MCF 10A (cell line): ENCODE measurements around the gene NUP153. TPM values are rescaled to one million over a fixed set of nuclear protein-coding genes. Genes with fewer than 3 reads are reported as not detected.

Experiments
- BruUV-seq: library from RNA; stranded (reverse); fragments of 400-500 nt; replicated peaks from 2 replicates; lab custom pipeline; 2021; lab: Mats Ljungman, UMichigan
- CTCF ChIA-PET: fragments of 300-600 bp; sonication (Branson Sonifier 250); formaldehyde crosslinking; extraction: SDS; loops from one replicate; lab custom pipeline; 2021; ENCODE audit warnings: antibody characterized with exemption, inconsistent platforms; lab: Yijun Ruan, JAX
- POLR2A ChIA-PET: fragments of 300-600, 350-650 bp; sonication (Branson Sonifier 250); formaldehyde crosslinking; extraction: SDS; loops from one replicate; lab custom pipeline; 2020; ENCODE audit warnings: antibody characterized with exemption, inconsistent platforms; lab: Yijun Ruan, JAX
- DNase-seq: peaks from one replicate; pipeline ENCODE4 v3.0.0-alpha.2; 2018; ENCODE audit not compliant: unreplicated experiment
- H3K27ac Mint-ChIP-seq: one replicate; pipeline ENCODE4 v1.8.0; 2022; ENCODE audit warnings: mild to moderate bottlenecking, low read depth, mixed read lengths; ENCODE audit not compliant: unreplicated experiment
- H3K27me3 Mint-ChIP-seq: one replicate; pipeline ENCODE4 v1.8.0; 2022; ENCODE audit warnings: mixed read lengths; ENCODE audit not compliant: insufficient read depth, unreplicated experiment
- H3K36me3 Mint-ChIP-seq: one replicate; pipeline ENCODE4 v1.8.0; 2022; ENCODE audit warnings: mild to moderate bottlenecking, moderate library complexity, mixed read lengths; ENCODE audit not compliant: insufficient read depth, unreplicated experiment
- H3K4me1 Mint-ChIP-seq: one replicate; pipeline ENCODE4 v1.8.0; 2022; ENCODE audit warnings: mixed read lengths; ENCODE audit not compliant: insufficient read depth, unreplicated experiment
- H3K4me3 Mint-ChIP-seq: one replicate; pipeline ENCODE4 v1.8.0; 2022; ENCODE audit warnings: mild to moderate bottlenecking, moderate library complexity, mixed read lengths; ENCODE audit not compliant: unreplicated experiment
- H3K9me3 Mint-ChIP-seq: one replicate; pipeline ENCODE4 v1.8.0; 2022; ENCODE audit warnings: mixed read lengths; ENCODE audit not compliant: unreplicated experiment
- intact Hi-C: fragments of 100-400 bp; cut with micrococcal nuclease; formaldehyde crosslinking; loops from 2 replicates; pipeline ENCODE4 v1.14.1; 2022
- total RNA-seq: library from RNA; stranded (reverse); gene quantifications from 2 replicates; pipeline ENCODE4 v1.2.3, GENCODE V29; 2022
- TF ChIP-seq, protein P1 (sequence below): fragments of 200-600 bp; IDR thresholded peaks from one replicate; pipeline ENCODE4 v1.8.0; 2022; ENCODE audit warnings: antibody characterized with exemption, mild to moderate bottlenecking; ENCODE audit not compliant: unreplicated experiment

Gene NUP153
- total RNA-seq, 1 experiment from 2014 or later = 36.5 TPM

DNA sequence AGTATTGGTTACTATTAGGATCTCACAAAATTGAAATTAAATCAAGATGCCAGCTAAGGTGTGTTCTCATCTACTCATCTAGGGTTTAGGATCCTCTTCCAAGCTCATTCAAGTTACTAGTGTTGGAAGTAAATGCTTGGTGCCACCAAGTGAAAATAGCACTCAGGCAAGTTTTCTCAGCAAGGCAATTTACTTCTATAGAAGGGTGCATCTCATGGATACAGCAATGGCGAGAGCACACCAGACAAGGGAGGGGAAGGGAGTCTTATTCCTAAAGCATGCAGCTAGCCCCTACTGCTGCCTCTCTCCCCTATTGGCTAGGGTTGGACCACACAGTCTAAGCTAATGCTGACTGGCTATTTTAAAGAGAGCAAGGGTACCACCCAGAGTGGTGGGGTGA lies 129.7 kb downstream of the NUP153 start:
- no TSS peak for BruUV-seq
- H3K27ac Mint-ChIP-seq = no peak overlapping the region
- H3K36me3 Mint-ChIP-seq = peaks cover 6% of the 10 kb centered on the region
- peaks cover 13% of the 10 kb centered on the region for H3K9me3 Mint-ChIP-seq
- TF ChIP-seq, protein P1, sequence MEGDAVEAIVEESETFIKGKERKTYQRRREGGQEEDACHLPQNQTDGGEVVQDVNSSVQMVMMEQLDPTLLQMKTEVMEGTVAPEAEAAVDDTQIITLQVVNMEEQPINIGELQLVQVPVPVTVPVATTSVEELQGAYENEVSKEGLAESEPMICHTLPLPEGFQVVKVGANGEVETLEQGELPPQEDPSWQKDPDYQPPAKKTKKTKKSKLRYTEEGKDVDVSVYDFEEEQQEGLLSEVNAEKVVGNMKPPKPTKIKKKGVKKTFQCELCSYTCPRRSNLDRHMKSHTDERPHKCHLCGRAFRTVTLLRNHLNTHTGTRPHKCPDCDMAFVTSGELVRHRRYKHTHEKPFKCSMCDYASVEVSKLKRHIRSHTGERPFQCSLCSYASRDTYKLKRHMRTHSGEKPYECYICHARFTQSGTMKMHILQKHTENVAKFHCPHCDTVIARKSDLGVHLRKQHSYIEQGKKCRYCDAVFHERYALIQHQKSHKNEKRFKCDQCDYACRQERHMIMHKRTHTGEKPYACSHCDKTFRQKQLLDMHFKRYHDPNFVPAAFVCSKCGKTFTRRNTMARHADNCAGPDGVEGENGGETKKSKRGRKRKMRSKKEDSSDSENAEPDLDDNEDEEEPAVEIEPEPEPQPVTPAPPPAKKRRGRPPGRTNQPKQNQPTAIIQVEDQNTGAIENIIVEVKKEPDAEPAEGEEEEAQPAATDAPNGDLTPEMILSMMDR = no peak
- POLR2A ChIA-PET = no interaction called here
- DNase-seq = no peak
- intact Hi-C loops = loop anchor here (10.0 kb wide), 1 partner anchor 182 kb away; the partner anchor contains the start of gene CAP2
- no peak overlapping the region for H3K4me3 Mint-ChIP-seq
- CTCF ChIA-PET = no interaction called here
- H3K27me3 Mint-ChIP-seq = no peaks in the 10 kb centered on the region
- H3K4me1 Mint-ChIP-seq = peaks cover 6% of the 10 kb centered on the region

GRCh38 chr6:17574866-17575560 lies 131.7 kb downstream of the NUP153 start:
- DNase-seq = peak; percentile 85
- Mint-ChIP-seq H3K27me3 (no peaks in the 10 kb centered on the region), H3K4me1 (peaks cover 6% of the 10 kb centered on the region), H3K4me3 (no peak overlapping the region), H3K27ac (peak overlapping the region; percentile 31), H3K9me3 (peaks cover 13% of the 10 kb centered on the region), H3K36me3 (peaks cover 6% of the 10 kb centered on the region)
- POLR2A ChIA-PET = interaction anchor here (0.6 to 1.0 kb wide), 2 partner anchors 25 to 182 kb away, joined by 3 read pairs; partner anchors contain the start of genes CAP2 and FAM8A1
- BruUV-seq = no TSS peak
- CTCF ChIA-PET = interaction anchor here (0.6 to 1.3 kb wide), 4 partner anchors 8 to 423 kb away, joined by 3 read pairs; no protein-coding TSS in a partner anchor
- TF ChIP-seq, protein P1 = no peak
- intact Hi-C loops = loop anchor here (10.0 kb wide), 1 partner anchor 180 kb away; the partner anchor contains the start of gene CAP2

- BruUV-seq = no TSS peak
- H3K27ac Mint-ChIP-seq = no peak overlapping the region
- H3K9me3 Mint-ChIP-seq = peaks cover 7% of the 10 kb centered on the region
- no peaks in the 10 kb centered on the region for H3K36me3 Mint-ChIP-seq
- ChIA-PET POLR2A (no interaction called here), CTCF (interaction anchor here (0.6 kb wide), 2 partner anchors 147 to 214 kb away, joined by 4 to 5 read pairs; no protein-coding TSS in a partner anchor)
- intact Hi-C loops = no loop called here
- no peaks in the 10 kb centered on the region for H3K4me1 Mint-ChIP-seq
- TF ChIP-seq, protein P1 = no peak
- no peaks in the 10 kb centered on the region for H3K27me3 Mint-ChIP-seq
- DNase-seq = no peak
- H3K4me3 Mint-ChIP-seq = no peak overlapping the region
Observed at GRCh38 chr6:17565399-17565798, 141.3 kb downstream of the NUP153 start.

Other genes with a start within 250 kb of the NUP153 start
- 12.7 and 14.4 TPM in 2 replicates for gene FAM8A1, start 106.6 kb downstream of the NUP153 start, total RNA-seq